Myometrial cell (primary cell): ENCODE results near the gene NIT2. TPM values are rescaled to one million over a fixed set of nuclear protein-coding genes. Genes with fewer than 3 reads are reported as not detected.

ENCODE experiments used
- total RNA-seq: library from RNA; depleted of rRNA; stranded (reverse); fragments of >200 nt; gene quantifications from 2 replicates; pipeline ENCODE4 v1.2.3, GENCODE V29; 2015

NIT2 gene, protein sequence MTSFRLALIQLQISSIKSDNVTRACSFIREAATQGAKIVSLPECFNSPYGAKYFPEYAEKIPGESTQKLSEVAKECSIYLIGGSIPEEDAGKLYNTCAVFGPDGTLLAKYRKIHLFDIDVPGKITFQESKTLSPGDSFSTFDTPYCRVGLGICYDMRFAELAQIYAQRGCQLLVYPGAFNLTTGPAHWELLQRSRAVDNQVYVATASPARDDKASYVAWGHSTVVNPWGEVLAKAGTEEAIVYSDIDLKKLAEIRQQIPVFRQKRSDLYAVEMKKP
- total RNA-seq = 15.0 and 21.4 TPM in 2 replicates

GRCh38 chr3:100334488-100335351 lies at the start of gene NIT2:
TSS of gene NIT2 (plus strand) at chr3:100334757. CDS start at chr3:100334792, 35 bp downstream.

GRCh38 chr3:100400780-100401673 lies 66.5 kb downstream of the NIT2 start, which contains the start of the genes LNP1 and TOMM70:
TSS of gene LNP1 (plus strand) at chr3:100401539. CDS start at chr3:100429730, 28,191 bp downstream.
TSS of gene TOMM70 (minus strand) at chr3:100401089. CDS start at chr3:100400949, 140 bp downstream.

Other genes starting within 250 kb of the NIT2 start
- gene FILIP1L, start 220.3 kb upstream of the NIT2 start, total RNA-seq = 35.1 and 40.1 TPM in 2 replicates
- 55.6 and 100 TPM in 2 replicates for gene TBC1D23, start 73.8 kb upstream of the NIT2 start, total RNA-seq
- 39.5 and 51.6 TPM in 2 replicates for gene TOMM70, start 66.3 kb downstream of the NIT2 start, total RNA-seq
- gene LNP1, start 66.8 kb downstream of the NIT2 start, total RNA-seq = 2.1 and 2.9 TPM in 2 replicates
- 15.6 and 20.6 TPM in 2 replicates for gene TMEM45A, start 157.9 kb downstream of the NIT2 start, total RNA-seq